A673 (cell line): ENCODE data around the gene TNFSF8.

ENCODE experiments used
- EZH2 ChIP-seq: fragments of 200-600 bp; sonication (generic); IDR thresholded peaks from 2 replicates; pipeline ENCODE4 v1.6.1; 2017; ENCODE audit warnings: borderline replicate concordance, low read depth, mild to moderate bottlenecking, mixed read lengths, antibody characterized with exemption, low read length; ENCODE audit not compliant: poor library complexity, severe bottlenecking
- TF ChIP-seq, protein P1 (sequence below): fragments of 300-800, 200-600 bp; sonication (generic); conservative IDR thresholded peaks from 2 replicates; pipeline ENCODE4 v1.5.1; 2017; ENCODE audit warnings: low read depth, mild to moderate bottlenecking, antibody characterized with exemption, low read length, moderate library complexity, mixed read lengths

DNA sequence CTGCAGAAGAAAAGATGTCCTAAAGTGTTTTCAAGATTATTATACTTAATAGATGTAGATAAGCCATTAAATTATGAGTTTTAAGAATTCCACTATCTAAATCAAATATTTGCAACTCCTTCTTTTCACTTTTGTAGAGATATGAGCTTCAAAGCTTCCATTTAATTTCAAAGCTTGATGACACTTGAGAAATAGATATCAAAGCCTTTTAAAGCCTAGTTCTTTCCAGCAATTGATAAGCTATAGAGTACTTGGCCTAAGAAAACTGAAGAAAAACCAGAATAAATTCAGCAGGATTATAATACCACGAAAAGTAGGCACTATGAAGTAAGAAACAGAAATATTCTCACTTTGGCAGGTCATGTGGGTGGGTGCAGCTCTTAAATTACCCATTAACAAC lies 1.7 kb downstream of the TNFSF8 start:
- TF ChIP-seq, protein P1, sequence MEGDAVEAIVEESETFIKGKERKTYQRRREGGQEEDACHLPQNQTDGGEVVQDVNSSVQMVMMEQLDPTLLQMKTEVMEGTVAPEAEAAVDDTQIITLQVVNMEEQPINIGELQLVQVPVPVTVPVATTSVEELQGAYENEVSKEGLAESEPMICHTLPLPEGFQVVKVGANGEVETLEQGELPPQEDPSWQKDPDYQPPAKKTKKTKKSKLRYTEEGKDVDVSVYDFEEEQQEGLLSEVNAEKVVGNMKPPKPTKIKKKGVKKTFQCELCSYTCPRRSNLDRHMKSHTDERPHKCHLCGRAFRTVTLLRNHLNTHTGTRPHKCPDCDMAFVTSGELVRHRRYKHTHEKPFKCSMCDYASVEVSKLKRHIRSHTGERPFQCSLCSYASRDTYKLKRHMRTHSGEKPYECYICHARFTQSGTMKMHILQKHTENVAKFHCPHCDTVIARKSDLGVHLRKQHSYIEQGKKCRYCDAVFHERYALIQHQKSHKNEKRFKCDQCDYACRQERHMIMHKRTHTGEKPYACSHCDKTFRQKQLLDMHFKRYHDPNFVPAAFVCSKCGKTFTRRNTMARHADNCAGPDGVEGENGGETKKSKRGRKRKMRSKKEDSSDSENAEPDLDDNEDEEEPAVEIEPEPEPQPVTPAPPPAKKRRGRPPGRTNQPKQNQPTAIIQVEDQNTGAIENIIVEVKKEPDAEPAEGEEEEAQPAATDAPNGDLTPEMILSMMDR: no peak
- no peak for TF ChIP-seq EZH2
